OCI-LY7 (cell line): Measurements from ENCODE around the gene CELF6.

Experiments used
- EZH2phosphoT487 ChIP-seq: fragments of 200-600 bp; sonication (generic); IDR thresholded peaks from 2 replicates; pipeline ENCODE4 v1.6.1; 2018; ENCODE audit warnings: low read depth, borderline replicate concordance, mild to moderate bottlenecking, mixed run types, antibody characterized with exemption, low read length, moderate library complexity, mixed read lengths
- TF ChIP-seq, protein P1 (sequence below): fragments of 200-600 bp; sonication (generic); conservative IDR thresholded peaks from 2 replicates; pipeline ENCODE4 v1.5.1; 2014; ENCODE audit warnings: mild to moderate bottlenecking, antibody characterized with exemption, low read length, moderate library complexity, mixed read lengths

GRCh38 chr15:72289597-72290325 lies 30.2 kb downstream of the CELF6 start:
- TF ChIP-seq, protein P1, sequence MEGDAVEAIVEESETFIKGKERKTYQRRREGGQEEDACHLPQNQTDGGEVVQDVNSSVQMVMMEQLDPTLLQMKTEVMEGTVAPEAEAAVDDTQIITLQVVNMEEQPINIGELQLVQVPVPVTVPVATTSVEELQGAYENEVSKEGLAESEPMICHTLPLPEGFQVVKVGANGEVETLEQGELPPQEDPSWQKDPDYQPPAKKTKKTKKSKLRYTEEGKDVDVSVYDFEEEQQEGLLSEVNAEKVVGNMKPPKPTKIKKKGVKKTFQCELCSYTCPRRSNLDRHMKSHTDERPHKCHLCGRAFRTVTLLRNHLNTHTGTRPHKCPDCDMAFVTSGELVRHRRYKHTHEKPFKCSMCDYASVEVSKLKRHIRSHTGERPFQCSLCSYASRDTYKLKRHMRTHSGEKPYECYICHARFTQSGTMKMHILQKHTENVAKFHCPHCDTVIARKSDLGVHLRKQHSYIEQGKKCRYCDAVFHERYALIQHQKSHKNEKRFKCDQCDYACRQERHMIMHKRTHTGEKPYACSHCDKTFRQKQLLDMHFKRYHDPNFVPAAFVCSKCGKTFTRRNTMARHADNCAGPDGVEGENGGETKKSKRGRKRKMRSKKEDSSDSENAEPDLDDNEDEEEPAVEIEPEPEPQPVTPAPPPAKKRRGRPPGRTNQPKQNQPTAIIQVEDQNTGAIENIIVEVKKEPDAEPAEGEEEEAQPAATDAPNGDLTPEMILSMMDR = no peak
- no peak for TF ChIP-seq EZH2phosphoT487
